ENCODE results near the gene NRXN3.

DNA sequence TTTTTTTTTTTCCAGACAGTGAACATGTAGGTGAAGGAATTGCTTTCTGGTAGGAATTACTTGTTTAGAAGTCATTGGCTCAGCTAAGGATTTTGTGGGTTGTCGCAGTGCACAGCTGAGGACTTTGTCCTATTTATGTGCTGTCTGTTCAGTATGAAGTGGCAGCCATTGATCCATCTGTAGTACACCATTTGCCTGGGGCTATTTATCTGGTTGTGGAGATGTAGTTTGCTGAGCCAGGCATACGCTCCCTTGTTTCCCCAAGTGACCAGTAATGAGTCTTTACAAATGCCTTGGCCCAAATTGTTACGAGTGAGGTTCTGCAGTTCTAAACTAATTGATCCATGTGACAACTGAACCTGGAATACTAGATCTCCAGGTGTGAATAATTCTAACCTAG, 140.1 kb downstream of the NRXN3 start:
- TF ChIP-seq, protein P1, sequence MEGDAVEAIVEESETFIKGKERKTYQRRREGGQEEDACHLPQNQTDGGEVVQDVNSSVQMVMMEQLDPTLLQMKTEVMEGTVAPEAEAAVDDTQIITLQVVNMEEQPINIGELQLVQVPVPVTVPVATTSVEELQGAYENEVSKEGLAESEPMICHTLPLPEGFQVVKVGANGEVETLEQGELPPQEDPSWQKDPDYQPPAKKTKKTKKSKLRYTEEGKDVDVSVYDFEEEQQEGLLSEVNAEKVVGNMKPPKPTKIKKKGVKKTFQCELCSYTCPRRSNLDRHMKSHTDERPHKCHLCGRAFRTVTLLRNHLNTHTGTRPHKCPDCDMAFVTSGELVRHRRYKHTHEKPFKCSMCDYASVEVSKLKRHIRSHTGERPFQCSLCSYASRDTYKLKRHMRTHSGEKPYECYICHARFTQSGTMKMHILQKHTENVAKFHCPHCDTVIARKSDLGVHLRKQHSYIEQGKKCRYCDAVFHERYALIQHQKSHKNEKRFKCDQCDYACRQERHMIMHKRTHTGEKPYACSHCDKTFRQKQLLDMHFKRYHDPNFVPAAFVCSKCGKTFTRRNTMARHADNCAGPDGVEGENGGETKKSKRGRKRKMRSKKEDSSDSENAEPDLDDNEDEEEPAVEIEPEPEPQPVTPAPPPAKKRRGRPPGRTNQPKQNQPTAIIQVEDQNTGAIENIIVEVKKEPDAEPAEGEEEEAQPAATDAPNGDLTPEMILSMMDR (conservative IDR thresholded peaks at IDR 0.05; ENCODE audit: low read length), result no peak
- TF ChIP-seq EZH2phosphoT487 (IDR thresholded peaks at IDR 0.05; ENCODE audit: borderline replicate concordance, low read depth, low read length), result no peak
